HG03354 (cell line): ENCODE data around the gene ZNF468.
"Not testable (repeated sequence)": the region's sequence is repeated elsewhere in the genome, so short reads cannot be mapped to it uniquely, and the experiment has no call there.

ENCODE experiments used
- ATAC-seq: cut with Tn5 transposase; IDR thresholded peaks from one replicate; pipeline ENCODE4 v1.9.1; 2021; ENCODE audit warnings: mild to moderate bottlenecking; ENCODE audit not compliant: unreplicated experiment, poor library complexity, severe bottlenecking

ZNF468 gene

GRCh38 chr19:52857378-52858191, at the start of gene ZNF468:
Gene ZNF468, minus strand, starts transcription at chr19:52857619. Its CDS starts 3,347 bp downstream, at chr19:52854272.
- ATAC-seq: peak; percentile 98

- not testable (repeated sequence) for ATAC-seq
Measured at GRCh38 chr19:52904052-52904780, 46.8 kb upstream of the ZNF468 start.

- ATAC-seq: no peak
Measured at GRCh38 chr19:52901842-52902241, 44.4 kb upstream of the ZNF468 start.

GRCh38 chr19:52898596-52898995, 41.2 kb upstream of the ZNF468 start:
- ATAC-seq: not testable (repeated sequence)

GRCh38 chr19:52898101-52898500, 40.7 kb upstream of the ZNF468 start:
- ATAC-seq: no peak

GRCh38 chr19:52897138-52897935, 39.9 kb upstream of the ZNF468 start, which contains the start of gene ZNF320:
Gene ZNF320, minus strand, starts transcription at chr19:52897635. Its CDS starts 7,380 bp downstream, at chr19:52890255.
- ATAC-seq: peak; percentile 99

- peak; percentile 14 for ATAC-seq
Measured at GRCh38 chr19:52896431-52897137, 39.2 kb upstream of the ZNF468 start.

DNA sequence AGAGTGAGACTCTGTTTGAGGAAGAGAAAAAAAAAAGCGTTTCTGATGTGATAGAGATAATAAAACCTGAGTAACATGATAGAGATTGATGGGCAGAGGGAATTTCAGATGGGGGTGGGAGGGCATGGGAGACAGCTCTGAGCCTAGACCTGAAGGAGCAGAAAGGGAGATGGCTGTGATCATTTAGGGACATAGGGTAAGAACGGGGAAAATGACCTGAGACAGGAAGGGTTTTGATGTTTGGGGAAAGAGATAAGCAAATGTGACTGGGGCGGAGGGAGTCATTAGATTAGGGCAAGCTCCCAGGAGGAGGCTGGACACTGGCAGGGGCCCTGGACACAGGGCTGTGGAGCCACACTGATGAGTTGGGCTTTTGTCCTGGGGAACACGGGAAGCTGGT, 33.9 kb upstream of the ZNF468 start:
- no peak for ATAC-seq

DNA sequence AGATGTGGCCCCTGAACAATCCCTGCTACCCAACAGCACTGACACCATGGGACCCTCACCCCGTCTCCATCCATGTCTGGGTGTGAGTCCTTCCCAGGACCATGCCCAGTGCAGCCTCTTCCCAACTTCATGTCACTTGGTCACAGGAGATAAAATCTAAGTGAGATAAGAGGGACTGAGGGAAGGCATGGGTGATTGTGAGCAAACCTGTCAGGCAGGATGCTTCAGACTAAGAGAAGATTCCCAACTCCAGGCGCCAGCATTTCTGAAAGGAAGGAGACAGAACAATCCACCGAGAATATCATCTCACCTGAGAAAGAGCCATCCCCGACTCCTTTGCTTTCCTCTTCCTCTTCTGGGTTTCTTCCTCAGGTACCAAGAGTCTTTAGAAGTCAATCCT, 32.5 kb upstream of the ZNF468 start:
- no peak for ATAC-seq

DNA sequence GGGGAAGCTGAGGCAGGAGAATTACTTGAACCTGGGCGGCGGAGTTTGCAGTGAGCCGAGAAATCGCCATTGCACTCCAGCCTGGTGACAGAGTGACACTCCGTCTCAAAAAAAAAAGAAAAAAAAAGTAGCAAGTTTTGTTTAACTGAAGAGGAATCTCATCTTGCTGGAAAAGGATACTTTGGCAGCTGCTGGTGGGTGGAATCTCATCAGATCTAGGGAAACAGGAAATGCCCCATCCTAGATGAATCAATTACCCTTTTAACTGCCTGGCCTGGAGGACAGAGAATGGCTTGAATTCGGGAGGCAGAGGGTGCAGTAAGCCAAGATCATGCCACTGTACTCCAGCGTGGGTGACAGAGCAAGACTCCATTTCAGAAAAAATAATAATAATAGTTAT, 31.7 kb upstream of the ZNF468 start:
- no peak for ATAC-seq

DNA sequence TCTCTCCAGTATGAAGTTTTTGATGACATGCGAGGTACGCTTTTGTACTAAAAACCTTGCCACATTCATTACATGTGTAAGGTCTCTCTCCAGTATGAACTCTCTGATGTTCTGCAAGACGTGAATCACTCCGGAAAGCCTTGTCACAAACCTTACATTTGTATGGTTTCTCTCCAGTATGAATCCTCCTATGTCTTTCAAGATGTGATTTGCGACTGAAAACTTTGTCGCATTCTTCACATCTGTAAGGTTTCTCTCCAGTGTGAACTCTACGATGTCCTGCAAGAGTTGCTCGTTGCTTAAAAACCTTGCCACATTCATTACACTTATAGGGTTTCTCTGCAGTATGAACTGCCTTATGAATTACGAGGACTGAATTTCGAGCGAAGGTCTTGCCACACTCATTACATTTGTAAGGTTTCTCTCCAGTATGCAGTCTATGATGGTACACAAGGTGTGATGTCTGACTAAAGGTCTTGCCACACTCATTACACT, 23.5 kb upstream of the ZNF468 start:
- no peak for ATAC-seq

- ATAC-seq: not testable (repeated sequence)
Measured at GRCh38 chr19:52872996-52873395, 15.6 kb upstream of the ZNF468 start.

- ATAC-seq: no peak
Measured at GRCh38 chr19:52871466-52871865, 14.0 kb upstream of the ZNF468 start.

DNA sequence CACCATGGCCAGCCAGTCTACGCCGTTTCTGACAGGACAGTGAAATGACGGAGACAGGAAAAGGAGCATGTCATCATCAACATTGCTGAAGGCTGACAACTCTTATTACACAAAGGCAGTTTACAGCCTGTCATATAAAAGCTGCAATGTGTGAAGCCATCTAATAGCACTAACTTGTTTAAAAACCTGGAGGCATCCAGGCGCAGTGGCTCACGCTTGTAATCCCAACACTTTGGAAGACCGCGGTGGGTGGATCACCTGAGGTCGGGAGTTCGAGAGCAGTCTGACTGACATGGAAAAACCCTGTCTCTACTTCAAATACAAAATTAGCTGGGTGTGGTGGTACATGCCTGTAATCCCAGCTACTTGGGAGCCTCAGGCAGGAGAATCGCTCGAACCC, 10.6 kb upstream of the ZNF468 start:
- ATAC-seq: not testable (repeated sequence)

DNA sequence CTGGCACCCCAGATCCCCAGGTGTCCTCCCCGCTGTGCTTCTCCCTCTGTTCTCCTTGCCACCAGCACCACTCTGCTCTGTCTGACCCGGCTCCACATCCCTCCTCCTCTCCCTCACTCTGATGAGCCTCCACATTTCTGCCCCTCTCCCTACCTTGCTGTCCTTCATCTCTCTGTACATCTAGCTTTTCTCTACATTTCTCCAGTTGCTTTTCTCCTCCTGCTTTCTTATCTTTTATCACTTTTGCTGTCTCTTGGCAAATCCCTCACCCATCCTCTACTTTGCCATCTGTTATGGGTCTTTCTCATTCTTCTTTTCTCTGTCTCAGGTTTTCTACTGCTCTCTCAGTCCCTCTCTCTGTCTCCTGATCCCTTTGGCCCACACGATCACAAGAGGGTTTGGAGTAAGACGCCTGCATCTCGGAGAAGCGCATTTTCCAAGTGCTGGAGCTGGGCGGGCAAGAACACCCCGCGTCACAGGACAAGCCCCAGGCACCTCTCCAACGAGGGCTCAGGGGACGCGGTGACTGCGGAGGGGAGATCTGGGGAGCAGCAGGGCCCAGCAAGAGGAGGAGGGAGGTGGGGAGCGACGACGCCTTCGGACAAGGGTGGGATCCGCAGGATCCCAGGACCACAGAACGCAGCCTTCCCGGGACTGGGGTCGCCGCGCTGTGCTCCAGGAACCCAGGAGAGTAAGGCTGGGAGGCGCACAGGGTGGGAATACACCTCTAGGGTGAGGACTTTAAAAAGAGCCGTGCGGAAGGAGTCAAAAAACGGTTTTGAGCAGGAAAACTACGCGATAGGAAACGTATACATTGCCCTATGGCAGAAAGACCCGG, 660 bp downstream of the ZNF468 start:
- peak; percentile 17 for ATAC-seq

DNA sequence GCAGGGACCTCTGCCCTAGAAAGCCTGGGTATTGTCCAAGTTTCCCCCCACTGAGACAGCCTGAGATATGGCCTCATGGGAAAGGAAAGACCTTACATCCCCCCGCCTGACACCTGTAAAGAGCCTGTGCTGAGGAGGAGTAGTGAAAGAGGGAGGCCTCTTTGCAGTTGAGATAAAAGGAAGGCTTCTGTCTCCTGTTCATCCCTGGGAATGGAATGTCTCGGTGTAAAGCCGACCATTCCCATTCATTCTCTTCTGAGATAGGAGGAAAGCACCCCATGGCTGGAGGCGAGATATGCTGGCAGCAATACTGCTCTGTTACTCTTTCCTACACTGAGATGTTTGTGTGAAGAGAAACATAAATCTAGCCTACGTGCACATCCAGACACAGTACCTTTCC, 10.1 kb downstream of the ZNF468 start:
- ATAC-seq: not testable (repeated sequence)

GRCh38 chr19:52840825-52841465, 16.5 kb downstream of the ZNF468 start:
- ATAC-seq: not testable (repeated sequence)

DNA sequence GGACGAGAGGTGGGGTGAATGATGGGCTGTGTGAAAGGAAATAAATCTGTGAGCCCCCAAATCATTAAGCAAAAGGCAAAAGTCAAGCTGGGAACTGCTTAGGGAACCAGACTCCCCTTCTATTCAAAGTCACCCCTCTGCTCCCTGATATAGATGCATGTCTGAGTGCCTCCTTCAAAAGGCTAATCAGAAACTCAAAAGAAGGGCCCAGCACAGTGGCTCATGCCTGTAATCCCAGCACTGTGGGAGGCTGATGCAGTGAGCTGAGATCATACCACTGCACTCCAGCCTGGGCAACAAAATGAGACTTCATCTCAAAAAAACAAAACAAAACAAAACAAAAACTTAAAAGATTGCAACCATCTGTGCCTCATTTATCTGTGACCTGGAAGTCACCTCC, 23.1 kb downstream of the ZNF468 start:
- ATAC-seq: not testable (repeated sequence)
